H9 (cell line): Measurements from ENCODE around the gene GNE. TPM values are rescaled to one million over a fixed set of nuclear protein-coding genes. Genes with fewer than 3 reads are reported as not detected.
"Not testable (repeated sequence)": the region's sequence is repeated elsewhere in the genome, so short reads cannot be mapped to it uniquely, and the experiment has no call there.

Source experiments
- DNase-seq: peaks from one replicate; pipeline ENCODE4 v3.0.0-alpha.2; 2017
- H2AFZ ChIP-seq: one replicate; pipeline ENCODE4 v1.6.1; 2013; ENCODE audit warnings: mild to moderate bottlenecking, low read length, control low read depth, moderate library complexity
- H2AK5ac ChIP-seq: 2 replicates; pipeline ENCODE4 v1.6.1; 2013; ENCODE audit warnings: low read length, control low read depth, mixed read lengths; ENCODE audit not compliant: insufficient read length
- H2BK120ac ChIP-seq: one replicate; pipeline ENCODE4 v1.6.1; 2013; ENCODE audit warnings: low read depth, mild to moderate bottlenecking, low read length, control low read depth, inconsistent platforms; ENCODE audit not compliant: poor library complexity, severe bottlenecking
- H2BK12ac ChIP-seq: 2 replicates; pipeline ENCODE4 v1.6.1; 2013; ENCODE audit warnings: low read length, control low read depth, mixed read lengths, low read depth; ENCODE audit not compliant: insufficient read length
- H2BK15ac ChIP-seq: 2 replicates; pipeline ENCODE4 v1.6.1; 2013; ENCODE audit warnings: low read depth, low read length, control low read depth
- H2BK20ac ChIP-seq: one replicate; pipeline ENCODE4 v1.6.1; 2013; ENCODE audit warnings: low read depth, mild to moderate bottlenecking, low read length, control low read depth, inconsistent platforms; ENCODE audit not compliant: poor library complexity, severe bottlenecking
- H2BK5ac ChIP-seq: 2 replicates; pipeline ENCODE4 v1.6.1; 2013; ENCODE audit warnings: low read length, control low read depth, mixed read lengths; ENCODE audit not compliant: insufficient read length
- H3K14ac ChIP-seq: 2 replicates; pipeline ENCODE4 v1.6.1; 2013; ENCODE audit warnings: low read length, control low read depth; ENCODE audit not compliant: insufficient read depth
- H3K18ac ChIP-seq: 2 replicates; pipeline ENCODE4 v1.6.1; 2013; ENCODE audit warnings: low read depth, mild to moderate bottlenecking, mixed read lengths, low read length, control low read depth; ENCODE audit not compliant: insufficient read length
- H3K23ac ChIP-seq: 2 replicates; pipeline ENCODE4 v1.6.1; 2013; ENCODE audit warnings: low read length, control low read depth, mixed read lengths, low read depth; ENCODE audit not compliant: insufficient read length
- H3K23me2 ChIP-seq: 2 replicates; pipeline ENCODE4 v1.6.1; 2013; ENCODE audit warnings: low read depth, mild to moderate bottlenecking, mixed read lengths, low read length, control low read depth; ENCODE audit not compliant: insufficient read length, poor library complexity, severe bottlenecking
- H3K27ac ChIP-seq: 2 replicates; pipeline ENCODE4 v1.5.1; 2013; ENCODE audit warnings: low read length, control low read depth, mixed read lengths, low read depth; ENCODE audit not compliant: insufficient read length
- H3K27me3 ChIP-seq: 2 replicates; pipeline ENCODE4 v1.6.1; 2013; ENCODE audit warnings: low read length, control low read depth, inconsistent platforms; ENCODE audit not compliant: insufficient read depth
- H3K4ac ChIP-seq: 2 replicates; pipeline ENCODE4 v1.6.1; 2013; ENCODE audit warnings: low read depth, mild to moderate bottlenecking, control low read depth, inconsistent platforms, low read length, moderate library complexity
- H3K4me1 ChIP-seq: 2 replicates; pipeline ENCODE4 v1.6.1; 2013; ENCODE audit warnings: low read length, control low read depth, inconsistent platforms; ENCODE audit not compliant: insufficient read depth
- H3K4me2 ChIP-seq: 2 replicates; pipeline ENCODE4 v1.6.1; 2013; ENCODE audit warnings: low read length, control low read depth, mixed read lengths; ENCODE audit not compliant: insufficient read length, insufficient read depth
- H3K56ac ChIP-seq: 2 replicates; pipeline ENCODE4 v1.6.1; 2013; ENCODE audit warnings: low read depth, mild to moderate bottlenecking, mixed read lengths, low read length, control low read depth; ENCODE audit not compliant: insufficient read length
- H3K79me1 ChIP-seq: 2 replicates; pipeline ENCODE4 v1.6.1; 2013; ENCODE audit warnings: low read depth, mild to moderate bottlenecking, moderate library complexity, low read length, control low read depth, inconsistent platforms; ENCODE audit not compliant: insufficient read depth, poor library complexity, severe bottlenecking
- H3K79me2 ChIP-seq: 2 replicates; pipeline ENCODE4 v1.6.1; 2013; ENCODE audit warnings: low read length, control low read depth, inconsistent platforms; ENCODE audit not compliant: insufficient read depth
- H3K9ac ChIP-seq: 2 replicates; pipeline ENCODE4 v1.6.1; 2013; ENCODE audit warnings: low read length, control low read depth, mixed read lengths; ENCODE audit not compliant: insufficient read length; ENCODE audit errors: extremely low read depth
- H3K9me3 ChIP-seq: one replicate; pipeline ENCODE4 v1.6.1; 2013; ENCODE audit warnings: low read depth, low read length, inconsistent platforms; ENCODE audit not compliant: control insufficient read depth
- H3T11ph ChIP-seq: one replicate; pipeline ENCODE4 v1.6.1; 2013; ENCODE audit warnings: mild to moderate bottlenecking, low read length, control low read depth, inconsistent platforms
- H4K20me1 ChIP-seq: one replicate; pipeline ENCODE4 v1.6.1; 2013; ENCODE audit not compliant: control insufficient read depth, insufficient read length, insufficient read depth
- H4K5ac ChIP-seq: 2 replicates; pipeline ENCODE4 v1.6.1; 2013; ENCODE audit warnings: low read depth, mild to moderate bottlenecking, mixed read lengths, low read length, control low read depth; ENCODE audit not compliant: insufficient read length
- H4K8ac ChIP-seq: replicated peaks from 2 replicates; pipeline ENCODE4 v1.6.1; 2013; ENCODE audit warnings: low read length, control low read depth, mixed read lengths, low read depth; ENCODE audit not compliant: insufficient read length
- H4K91ac ChIP-seq: 2 replicates; pipeline ENCODE4 v1.6.1; 2013; ENCODE audit warnings: low read depth, mild to moderate bottlenecking, moderate library complexity, mixed read lengths, low read length, control low read depth; ENCODE audit not compliant: insufficient read length
- H3K27ac Mint-ChIP-seq, 3 experiments: 2 replicates in 2 of 3; 3 replicates in 1 of 3; pipeline ENCODE4 v1.8.0; 2020 to 2021; ENCODE audit warnings: mixed read lengths in 3 of 3, mild to moderate bottlenecking in 1 of 3, moderate library complexity in 1 of 3
- H3K27me3 Mint-ChIP-seq: 2 replicates; pipeline ENCODE4 v1.8.0; 2021; ENCODE audit warnings: low read depth, mild to moderate bottlenecking, moderate library complexity, mixed read lengths
- H3K36me3 Mint-ChIP-seq, 3 experiments: 2 replicates in 2 of 3; 3 replicates in 1 of 3; pipeline ENCODE4 v1.8.0; 2020 to 2021; ENCODE audit warnings: low read depth in 3 of 3, mixed read lengths in 3 of 3; ENCODE audit not compliant: insufficient read depth in 1 of 3
- H3K4me1 Mint-ChIP-seq, 2 experiments: 2 replicates each; pipeline ENCODE4 v1.8.0; 2020; ENCODE audit warnings: mixed read lengths in 2 of 2
- H3K4me3 Mint-ChIP-seq, 2 experiments: 2 replicates in 1 of 2; 3 replicates in 1 of 2; pipeline ENCODE4 v1.8.0; 2020 to 2021; ENCODE audit warnings: mild to moderate bottlenecking in 2 of 2, mixed read lengths in 2 of 2, moderate library complexity in 1 of 2
- H3K9me3 Mint-ChIP-seq, 2 experiments: 2 replicates in 1 of 2; 3 replicates in 1 of 2; pipeline ENCODE4 v1.8.0; 2020; ENCODE audit warnings: mild to moderate bottlenecking in 2 of 2, mixed read lengths in 2 of 2, moderate library complexity in 1 of 2
- WGBS: extraction: QIAGEN DNeasy Blood & Tissue Kit; methylation state at CpG from one replicate; pipeline ENCODE4 v1.1.7; 2013; ENCODE audit warnings: missing lambda C conversion rate, low lambda C conversion rate, mixed read lengths; ENCODE audit not compliant: insufficient read length; ENCODE audit errors: extremely low coverage; 5-methylcytosine and 5-hydroxymethylcytosine counted together
- total RNA-seq: library from RNA; stranded (reverse); gene quantifications from 2 replicates; pipeline ENCODE4 v1.2.1, GENCODE V29; 2021

Gene GNE
- total RNA-seq, 1 experiment from 2014 or later: 6.3 TPM

- not testable (repeated sequence) for H2BK20ac ChIP-seq, H2BK15ac ChIP-seq, H3K4me2 ChIP-seq, H3K79me1 ChIP-seq, H3K23me2 ChIP-seq, H3K23ac ChIP-seq, H4K20me1 ChIP-seq, H2AFZ ChIP-seq, H3K27ac ChIP-seq, H3K9me3 ChIP-seq, H3T11ph ChIP-seq, H3K79me2 ChIP-seq, H3K9me3 Mint-ChIP-seq, H4K8ac ChIP-seq, H3K14ac ChIP-seq, H3K4me3 Mint-ChIP-seq, H3K4me1 Mint-ChIP-seq, H2AK5ac ChIP-seq, H2BK5ac ChIP-seq, H3K56ac ChIP-seq, H3K4ac ChIP-seq, H3K18ac ChIP-seq, H2BK120ac ChIP-seq, H2BK12ac ChIP-seq, H4K5ac ChIP-seq, H3K27ac Mint-ChIP-seq, H3K4me1 ChIP-seq, DNase-seq, H3K27me3 Mint-ChIP-seq, H3K27me3 ChIP-seq, H3K9ac ChIP-seq, H4K91ac ChIP-seq
- peaks cover 5 to 31% (median 22%) of the 10 kb centered on the region in 3 experiments for H3K36me3 Mint-ChIP-seq
- WGBS: no CpG with 5 or more reads among the region's 7 CpGs
These were observed 19.0 kb downstream of the GNE start for GRCh38 chr9:36239205-36239604.
